Neural cell (in vitro differentiated cells): ENCODE results near the gene NDUFS3. TPM values are rescaled to one million over a fixed set of nuclear protein-coding genes. Genes with fewer than 3 reads are reported as not detected.

Source experiments
- H2AFZ ChIP-seq: fragments of 200-600, 300-800 bp; sonication (generic), shearing (Covaris generic); 2 replicates; pipeline ENCODE4 v1.6.0; 2014; ENCODE audit warnings: low read depth, mild to moderate bottlenecking, antibody characterized with exemption, low read length, moderate library complexity
- H3F3A ChIP-seq: fragments of 200-600 bp; shearing (Covaris generic); 2 replicates; pipeline ENCODE4 v1.6.1; 2016; ENCODE audit warnings: mild to moderate bottlenecking, moderate library complexity, mixed read lengths, antibody characterized with exemption, low read length; ENCODE audit not compliant: insufficient read depth, poor library complexity, severe bottlenecking
- H3K27ac ChIP-seq: fragments of 200-600, 300-800 bp; sonication (generic), shearing (Covaris generic); 2 replicates; pipeline ENCODE4 v1.5.1; 2014; ENCODE audit warnings: mild to moderate bottlenecking, low read length, moderate library complexity
- H3K27me3 ChIP-seq: fragments of 300-800, 200-600 bp; sonication (generic), shearing (Covaris generic); 2 replicates; pipeline ENCODE4 v1.6.0; 2014; ENCODE audit warnings: mild to moderate bottlenecking, low read depth, low read length, moderate library complexity; ENCODE audit not compliant: insufficient read depth
- H3K36me3 ChIP-seq: fragments of 300-800, 200-600 bp; sonication (generic), shearing (Covaris generic); 2 replicates; pipeline ENCODE4 v1.5.1; 2014; ENCODE audit warnings: mild to moderate bottlenecking, antibody characterized with exemption, low read length, moderate library complexity; ENCODE audit not compliant: insufficient read depth
- H3K4me2 ChIP-seq: fragments of 300-800, 200-600 bp; sonication (generic), shearing (Covaris generic); 2 replicates; pipeline ENCODE4 v1.6.0; 2014; ENCODE audit warnings: mild to moderate bottlenecking, low read length
- H3K4me3 ChIP-seq: fragments of 300-800, 200-600 bp; sonication (generic), shearing (Covaris generic); 2 replicates; pipeline ENCODE4 v1.5.1; 2014; ENCODE audit warnings: mild to moderate bottlenecking, low read length, moderate library complexity
- H3K79me2 ChIP-seq: fragments of 200-600 bp; shearing (Covaris generic); replicated peaks from 2 replicates; pipeline ENCODE4 v1.6.0; 2014; ENCODE audit warnings: mild to moderate bottlenecking, low read length, moderate library complexity; ENCODE audit not compliant: insufficient read depth
- H3K9ac ChIP-seq: fragments of 300-800, 200-600 bp; sonication (generic), shearing (Covaris generic); 2 replicates; pipeline ENCODE4 v1.6.1; 2016; ENCODE audit warnings: mild to moderate bottlenecking, low read length, mixed read lengths
- H3K9me2 ChIP-seq: fragments of 200-600 bp; shearing (Covaris generic); 2 replicates; pipeline ENCODE4 v1.6.1; 2016; ENCODE audit warnings: mild to moderate bottlenecking, low read length, mixed read lengths; ENCODE audit not compliant: insufficient read depth
- H3K9me3 ChIP-seq: fragments of 200-600, 300-800 bp; sonication (generic), shearing (Covaris generic); 2 replicates; pipeline ENCODE4 v1.6.1; 2016; ENCODE audit warnings: mild to moderate bottlenecking, mixed run types, low read length, moderate library complexity, mixed read lengths
- H4K20me1 ChIP-seq: fragments of 200-600 bp; shearing (Covaris generic); 2 replicates; pipeline ENCODE4 v1.6.1; 2016; ENCODE audit warnings: mild to moderate bottlenecking, mixed run types; ENCODE audit not compliant: insufficient read depth
- CTCF ChIP-seq: fragments of 450-650 bp; IDR thresholded peaks from 2 replicates; pipeline ENCODE4 v1.5.1; 2014; ENCODE audit warnings: antibody characterized with exemption, mild to moderate bottlenecking, moderate library complexity; ENCODE audit not compliant: poor library complexity, severe bottlenecking
- EP300 ChIP-seq: fragments of 450-650 bp; conservative IDR thresholded peaks from 2 replicates; pipeline ENCODE4 v1.6.1; 2014; ENCODE audit warnings: antibody characterized with exemption, mild to moderate bottlenecking, moderate library complexity; ENCODE audit not compliant: poor library complexity, severe bottlenecking
- EZH2 ChIP-seq: fragments of 200-600, 300-800 bp; shearing (Covaris generic), sonication (generic); IDR thresholded peaks from 2 replicates; pipeline ENCODE4 v1.6.1; 2014; ENCODE audit warnings: antibody characterized with exemption, low read length, borderline replicate concordance, mild to moderate bottlenecking; ENCODE audit not compliant: insufficient read depth, poor library complexity, severe bottlenecking
- MXI1 ChIP-seq: fragments of 450-650 bp; conservative IDR thresholded peaks from 2 replicates; pipeline ENCODE4 v1.6.1; 2014; ENCODE audit warnings: antibody characterized with exemption, mild to moderate bottlenecking; ENCODE audit not compliant: poor library complexity, severe bottlenecking
- POLR2AphosphoS5 ChIP-seq: IDR thresholded peaks from 2 replicates; pipeline ENCODE4 v1.6.1; 2012
- RAD21 ChIP-seq: fragments of 450-650 bp; conservative IDR thresholded peaks from 2 replicates; pipeline ENCODE4 v1.6.1; 2014; ENCODE audit warnings: antibody characterized with exemption, mild to moderate bottlenecking, moderate library complexity
- SMC3 ChIP-seq: fragments of 450-650 bp; conservative IDR thresholded peaks from 2 replicates; pipeline ENCODE4 v1.6.1; 2014; ENCODE audit warnings: antibody characterized with exemption, mild to moderate bottlenecking, moderate library complexity; ENCODE audit not compliant: poor library complexity
- TAF1 ChIP-seq: IDR thresholded peaks from 2 replicates; pipeline ENCODE4 v1.6.1; 2012; ENCODE audit warnings: low read depth
- polyA plus RNA-seq: library from polyadenylated mRNA; depleted of rRNA; stranded (reverse); fragments of >200 nt; gene quantifications from 2 replicates; pipeline ENCODE4 v1.2.3, GENCODE V29; 2014
- small RNA-seq, 3 experiments: library from RNA; depleted of rRNA; stranded (forward); fragments of <200 nt; gene quantifications; one replicate each; pipeline ENCODE3, GENCODE V24; 2012
- TF ChIP-seq, protein P1 (sequence below): IDR thresholded peaks from 2 replicates; pipeline ENCODE4 v1.6.1; 2012; ENCODE audit warnings: borderline replicate concordance

The NDUFS3 gene
- polyA plus RNA-seq, 1 donor from 2014 or later, result 186 TPM

- no peak overlapping the region for H3K4me2 ChIP-seq
- H3K9me2 ChIP-seq, result no peaks in the 10 kb centered on the region
- H3K27ac ChIP-seq, result no peak overlapping the region
- TF ChIP-seq EP300 (no peak), POLR2AphosphoS5 (no peak), EZH2 (no peak), RAD21 (no peak), SMC3 (no peak), MXI1 (no peak), CTCF (no peak), TAF1 (no peak)
- TF ChIP-seq, protein P1, sequence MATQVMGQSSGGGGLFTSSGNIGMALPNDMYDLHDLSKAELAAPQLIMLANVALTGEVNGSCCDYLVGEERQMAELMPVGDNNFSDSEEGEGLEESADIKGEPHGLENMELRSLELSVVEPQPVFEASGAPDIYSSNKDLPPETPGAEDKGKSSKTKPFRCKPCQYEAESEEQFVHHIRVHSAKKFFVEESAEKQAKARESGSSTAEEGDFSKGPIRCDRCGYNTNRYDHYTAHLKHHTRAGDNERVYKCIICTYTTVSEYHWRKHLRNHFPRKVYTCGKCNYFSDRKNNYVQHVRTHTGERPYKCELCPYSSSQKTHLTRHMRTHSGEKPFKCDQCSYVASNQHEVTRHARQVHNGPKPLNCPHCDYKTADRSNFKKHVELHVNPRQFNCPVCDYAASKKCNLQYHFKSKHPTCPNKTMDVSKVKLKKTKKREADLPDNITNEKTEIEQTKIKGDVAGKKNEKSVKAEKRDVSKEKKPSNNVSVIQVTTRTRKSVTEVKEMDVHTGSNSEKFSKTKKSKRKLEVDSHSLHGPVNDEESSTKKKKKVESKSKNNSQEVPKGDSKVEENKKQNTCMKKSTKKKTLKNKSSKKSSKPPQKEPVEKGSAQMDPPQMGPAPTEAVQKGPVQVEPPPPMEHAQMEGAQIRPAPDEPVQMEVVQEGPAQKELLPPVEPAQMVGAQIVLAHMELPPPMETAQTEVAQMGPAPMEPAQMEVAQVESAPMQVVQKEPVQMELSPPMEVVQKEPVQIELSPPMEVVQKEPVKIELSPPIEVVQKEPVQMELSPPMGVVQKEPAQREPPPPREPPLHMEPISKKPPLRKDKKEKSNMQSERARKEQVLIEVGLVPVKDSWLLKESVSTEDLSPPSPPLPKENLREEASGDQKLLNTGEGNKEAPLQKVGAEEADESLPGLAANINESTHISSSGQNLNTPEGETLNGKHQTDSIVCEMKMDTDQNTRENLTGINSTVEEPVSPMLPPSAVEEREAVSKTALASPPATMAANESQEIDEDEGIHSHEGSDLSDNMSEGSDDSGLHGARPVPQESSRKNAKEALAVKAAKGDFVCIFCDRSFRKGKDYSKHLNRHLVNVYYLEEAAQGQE, result no peak
- H3K36me3 ChIP-seq, result peaks cover 14% of the 10 kb centered on the region
- no peaks in the 10 kb centered on the region for H3F3A ChIP-seq
- H3K27me3 ChIP-seq, result no peaks in the 10 kb centered on the region
- H3K4me3 ChIP-seq, result no peak overlapping the region
- H3K9ac ChIP-seq, result no peak overlapping the region
- H3K9me3 ChIP-seq, result no peaks in the 10 kb centered on the region
- H4K20me1 ChIP-seq, result no peaks in the 10 kb centered on the region
- H3K79me2 ChIP-seq, result no peaks in the 10 kb centered on the region
- H2AFZ ChIP-seq, result no peak overlapping the region
These were observed 52.6 kb downstream of the NDUFS3 start for GRCh38 chr11:47631473-47631872.

Small RNA genes within 50 kb of the gene (small RNA-seq; reads per million reads assigned to genes)
- 0 reads per million in 3 experiments for gene RN7SL652P
- gene RNU5E-10P, result 0 to 0.16 (median 0) reads per million in 3 experiments

Other genes with a start within 250 kb of the NDUFS3 start
- not detected in 2 replicates for gene MYBPC3, start 226.4 kb upstream of the NDUFS3 start, polyA plus RNA-seq
- not detected in 2 replicates for gene SPI1, start 200.5 kb upstream of the NDUFS3 start, polyA plus RNA-seq
- gene SLC39A13, start 170.5 kb upstream of the NDUFS3 start, polyA plus RNA-seq, result 41.6 and 48.0 TPM in 2 replicates
- 157 and 172 TPM in 2 replicates for gene PSMC3, start 152.6 kb upstream of the NDUFS3 start, polyA plus RNA-seq
- not detected in 2 replicates for gene RAPSN, start 129.9 kb upstream of the NDUFS3 start, polyA plus RNA-seq
- 209 and 217 TPM in 2 replicates for gene CELF1, start 25.9 kb upstream of the NDUFS3 start, polyA plus RNA-seq
- gene PTPMT1, start 13.5 kb upstream of the NDUFS3 start, polyA plus RNA-seq, result 2.7 and 5.4 TPM in 2 replicates
- gene KBTBD4, start 104 bp upstream of the NDUFS3 start, polyA plus RNA-seq, result 76.1 and 79.5 TPM in 2 replicates
- gene FAM180B, start 7.6 kb downstream of the NDUFS3 start, polyA plus RNA-seq, result not detected in 2 replicates
- 16.4 and 17.5 TPM in 2 replicates for gene C1QTNF4, start 15.3 kb downstream of the NDUFS3 start, polyA plus RNA-seq
- gene MTCH2, start 63.5 kb downstream of the NDUFS3 start, polyA plus RNA-seq, result 123 and 159 TPM in 2 replicates
- not detected in 2 replicates for gene AGBL2, start 136.3 kb downstream of the NDUFS3 start, polyA plus RNA-seq
- gene FNBP4, start 188.3 kb downstream of the NDUFS3 start, polyA plus RNA-seq, result 129 and 180 TPM in 2 replicates